OCI-LY3 (cell line): ENCODE results near the gene FCRL5.

ENCODE experiments used
- EZH2phosphoT487 ChIP-seq: fragments of 200-600 bp; shearing (Covaris generic); IDR thresholded peaks from 2 replicates; pipeline ENCODE4 v1.6.1; 2018; ENCODE audit warnings: antibody characterized with exemption, mixed run types, low read depth
- TF ChIP-seq, protein P1 (sequence below): fragments of 200-600, 300-600 bp; sonication (generic); IDR thresholded peaks from 2 replicates; pipeline ENCODE4 v1.5.1; 2014; ENCODE audit warnings: antibody characterized with exemption, low read length, low read depth

DNA sequence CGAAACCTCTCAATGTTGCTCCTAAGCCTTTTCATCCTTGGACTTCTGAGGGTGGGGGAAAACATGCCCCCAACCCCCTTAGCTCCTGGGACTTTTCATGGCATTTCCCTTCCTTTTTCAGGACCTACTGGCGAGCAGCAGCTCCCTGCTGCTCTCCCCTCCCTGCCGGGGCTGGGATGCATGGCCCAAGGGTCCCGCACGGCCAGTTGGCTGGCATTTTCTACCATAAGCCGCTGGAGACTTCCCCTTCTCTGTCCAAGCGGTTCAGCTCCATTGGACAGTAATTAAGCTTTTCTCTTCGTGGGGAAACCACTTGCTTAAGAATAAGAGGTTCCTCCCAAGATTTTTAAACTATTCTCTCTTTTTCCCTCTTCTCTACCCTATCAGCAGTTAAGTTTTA is 52.8 kb downstream of the FCRL5 start:
- TF ChIP-seq, protein P1, sequence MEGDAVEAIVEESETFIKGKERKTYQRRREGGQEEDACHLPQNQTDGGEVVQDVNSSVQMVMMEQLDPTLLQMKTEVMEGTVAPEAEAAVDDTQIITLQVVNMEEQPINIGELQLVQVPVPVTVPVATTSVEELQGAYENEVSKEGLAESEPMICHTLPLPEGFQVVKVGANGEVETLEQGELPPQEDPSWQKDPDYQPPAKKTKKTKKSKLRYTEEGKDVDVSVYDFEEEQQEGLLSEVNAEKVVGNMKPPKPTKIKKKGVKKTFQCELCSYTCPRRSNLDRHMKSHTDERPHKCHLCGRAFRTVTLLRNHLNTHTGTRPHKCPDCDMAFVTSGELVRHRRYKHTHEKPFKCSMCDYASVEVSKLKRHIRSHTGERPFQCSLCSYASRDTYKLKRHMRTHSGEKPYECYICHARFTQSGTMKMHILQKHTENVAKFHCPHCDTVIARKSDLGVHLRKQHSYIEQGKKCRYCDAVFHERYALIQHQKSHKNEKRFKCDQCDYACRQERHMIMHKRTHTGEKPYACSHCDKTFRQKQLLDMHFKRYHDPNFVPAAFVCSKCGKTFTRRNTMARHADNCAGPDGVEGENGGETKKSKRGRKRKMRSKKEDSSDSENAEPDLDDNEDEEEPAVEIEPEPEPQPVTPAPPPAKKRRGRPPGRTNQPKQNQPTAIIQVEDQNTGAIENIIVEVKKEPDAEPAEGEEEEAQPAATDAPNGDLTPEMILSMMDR, result no peak
- no peak for TF ChIP-seq EZH2phosphoT487
